ENCODE data around the gene CIAO1. TPM values are rescaled to one million over a fixed set of nuclear protein-coding genes. Genes with fewer than 3 reads are reported as not detected.

CIAO1 gene
- total and polyA plus RNA-seq, 12 donors = 52.5 to 237 (median 134) TPM

DNA sequence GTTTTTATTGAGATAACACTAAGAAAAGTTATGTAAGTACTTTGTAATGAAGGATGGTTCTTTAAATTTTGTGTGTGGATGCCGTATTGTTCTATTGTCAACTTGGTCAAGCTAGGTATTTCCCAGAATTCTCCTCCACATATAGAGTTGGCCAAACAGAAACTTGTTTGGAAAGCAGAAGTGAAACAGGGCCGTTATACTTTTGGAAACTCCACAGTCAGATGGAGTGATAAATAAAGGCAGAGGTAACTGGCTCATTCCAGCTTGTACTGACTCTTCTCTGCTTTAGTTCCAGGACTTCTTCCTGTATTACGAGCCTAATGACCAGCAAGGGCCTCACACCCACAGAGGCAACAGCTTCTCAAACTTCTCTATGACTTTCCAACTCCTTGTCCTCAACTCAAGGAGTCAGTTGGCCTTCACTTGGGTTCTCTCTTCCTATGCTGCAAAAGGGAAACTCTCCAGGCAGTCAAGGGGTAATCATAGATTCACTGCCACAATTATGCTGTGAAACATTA lies 41.0 kb upstream of the CIAO1 start:
- H3K9me3 ChIP-seq (replicated peaks in 1 of 3) = no peaks in the 10 kb centered on the region
- no peaks in the 10 kb centered on the region for H3K36me3 ChIP-seq (replicated peaks in 1 of 2)
- peaks cover 0 to 11% of the 10 kb centered on the region in 2 donors for H3K4me1 ChIP-seq (replicated peaks in 1 of 2)
- TF ChIP-seq POLR2A (IDR thresholded peaks at IDR 0.05) = no peak
- TF ChIP-seq, protein P1, sequence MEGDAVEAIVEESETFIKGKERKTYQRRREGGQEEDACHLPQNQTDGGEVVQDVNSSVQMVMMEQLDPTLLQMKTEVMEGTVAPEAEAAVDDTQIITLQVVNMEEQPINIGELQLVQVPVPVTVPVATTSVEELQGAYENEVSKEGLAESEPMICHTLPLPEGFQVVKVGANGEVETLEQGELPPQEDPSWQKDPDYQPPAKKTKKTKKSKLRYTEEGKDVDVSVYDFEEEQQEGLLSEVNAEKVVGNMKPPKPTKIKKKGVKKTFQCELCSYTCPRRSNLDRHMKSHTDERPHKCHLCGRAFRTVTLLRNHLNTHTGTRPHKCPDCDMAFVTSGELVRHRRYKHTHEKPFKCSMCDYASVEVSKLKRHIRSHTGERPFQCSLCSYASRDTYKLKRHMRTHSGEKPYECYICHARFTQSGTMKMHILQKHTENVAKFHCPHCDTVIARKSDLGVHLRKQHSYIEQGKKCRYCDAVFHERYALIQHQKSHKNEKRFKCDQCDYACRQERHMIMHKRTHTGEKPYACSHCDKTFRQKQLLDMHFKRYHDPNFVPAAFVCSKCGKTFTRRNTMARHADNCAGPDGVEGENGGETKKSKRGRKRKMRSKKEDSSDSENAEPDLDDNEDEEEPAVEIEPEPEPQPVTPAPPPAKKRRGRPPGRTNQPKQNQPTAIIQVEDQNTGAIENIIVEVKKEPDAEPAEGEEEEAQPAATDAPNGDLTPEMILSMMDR (IDR thresholded peaks at IDR 0.05) = no peak
- no peaks in the 10 kb centered on the region for H3K27me3 ChIP-seq
- DNase-seq = no peak
- intact Hi-C loops (cut with DNase I) = no loop called here
- H3K4me3 ChIP-seq = no peak overlapping the region
- 71 to 82% (median 76%) methylated on average over 3 of the region's 3 CpGs for WGBS, 4 donors
- H3K27ac ChIP-seq = peak overlapping the region in 1 of 5 donors; percentile 54

DNA sequence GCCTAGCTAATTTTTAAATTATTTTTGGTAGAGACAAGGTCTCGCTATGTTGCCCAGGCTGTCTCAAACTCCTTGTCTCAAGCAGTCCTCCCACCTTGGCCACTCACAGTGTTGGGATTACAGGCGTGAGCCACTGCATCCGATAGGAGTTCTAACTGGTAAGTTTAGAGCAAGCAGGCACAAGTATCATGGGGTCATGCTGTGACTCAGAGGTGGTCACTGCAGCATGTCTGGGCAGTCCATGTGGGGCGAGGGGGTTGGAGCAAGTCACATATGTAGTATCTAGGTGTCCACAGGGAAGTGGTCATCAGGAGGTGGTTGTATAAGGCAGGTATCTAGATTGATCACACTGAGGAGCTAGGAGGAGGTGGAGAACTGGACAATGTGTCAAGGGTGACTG lies 34.7 kb upstream of the CIAO1 start:
- Histone ChIP-seq H3K27me3 (no peaks in the 10 kb centered on the region), H3K4me1 (replicated peaks in 1 of 2) (no peaks in the 10 kb centered on the region), H3K27ac (no peak overlapping the region), H3K36me3 (replicated peaks in 1 of 2) (no peaks in the 10 kb centered on the region), H3K4me3 (no peak overlapping the region), H3K9me3 (replicated peaks in 1 of 3) (no peaks in the 10 kb centered on the region)
- TF ChIP-seq, protein P1 (IDR thresholded peaks at IDR 0.05) = no peak
- no peak for TF ChIP-seq POLR2A (IDR thresholded peaks at IDR 0.05)
- intact Hi-C loops (cut with DNase I) = no loop called here
- no peak for DNase-seq
- 85 to 99% (median 97%) methylated on average over 4 of the region's 4 CpGs for WGBS, 4 donors

DNA sequence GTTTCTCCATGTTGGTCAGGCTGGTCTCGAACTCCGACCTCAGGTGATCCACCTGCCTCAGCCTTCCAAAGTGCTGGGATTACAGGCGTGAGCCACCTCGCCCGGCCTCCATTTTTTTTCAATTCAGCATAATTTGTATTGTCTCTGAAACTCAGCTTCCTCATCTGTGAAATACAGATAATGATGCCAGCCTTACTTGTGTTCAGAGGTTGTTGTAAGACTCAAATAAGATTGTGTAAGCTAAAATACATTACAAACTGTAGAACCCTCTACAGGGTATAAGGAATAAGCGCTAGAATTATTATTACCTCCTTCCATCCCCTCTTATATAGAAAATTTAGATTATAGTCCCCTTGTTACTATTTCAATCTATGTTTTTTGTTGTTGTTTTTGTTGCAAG lies 32.6 kb upstream of the CIAO1 start:
- WGBS, 4 donors = 80 to 92% (median 87%) methylated on average over 6 of the region's 6 CpGs
- no peaks in the 10 kb centered on the region for H3K4me1 ChIP-seq (replicated peaks in 1 of 2)
- no peak overlapping the region for H3K27ac ChIP-seq
- H3K4me3 ChIP-seq = no peak overlapping the region
- no peak for DNase-seq
- H3K36me3 ChIP-seq (replicated peaks in 1 of 2) = no peaks in the 10 kb centered on the region
- H3K27me3 ChIP-seq = no peaks in the 10 kb centered on the region
- H3K9me3 ChIP-seq (replicated peaks in 1 of 3) = no peaks in the 10 kb centered on the region
- intact Hi-C loops (cut with DNase I) = no loop called here
- TF ChIP-seq, protein P1 (IDR thresholded peaks at IDR 0.05) = no peak
- no peak for TF ChIP-seq POLR2A (IDR thresholded peaks at IDR 0.05)

DNA sequence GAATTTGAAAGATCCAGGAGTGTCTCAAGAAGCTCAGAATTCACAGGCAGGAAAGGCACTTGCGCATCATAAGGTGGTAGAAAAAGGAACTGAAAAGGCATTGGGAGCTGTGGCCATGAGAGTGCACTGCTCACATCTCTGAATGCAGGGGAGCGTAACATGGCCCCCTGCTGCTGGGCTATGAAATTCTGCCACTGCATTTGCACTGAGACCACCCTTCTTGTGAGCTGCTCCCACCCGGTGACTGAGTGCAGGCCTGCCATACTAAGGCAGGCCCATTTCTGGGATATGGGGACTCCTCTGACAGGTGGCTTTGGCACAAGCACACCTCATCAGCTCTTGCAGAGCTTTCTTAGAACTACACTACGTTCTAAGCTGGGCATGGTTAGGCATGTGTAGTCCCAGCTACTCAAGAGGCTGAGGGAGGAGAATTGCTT lies 32.1 kb upstream of the CIAO1 start:
- no peaks in the 10 kb centered on the region for H3K9me3 ChIP-seq (replicated peaks in 1 of 3)
- intact Hi-C loops (cut with DNase I) = no loop called here
- no peaks in the 10 kb centered on the region for H3K36me3 ChIP-seq (replicated peaks in 1 of 2)
- H3K27ac ChIP-seq = no peak overlapping the region
- WGBS, 4 donors = 82 to 88% (median 87%) methylated on average over 4 of the region's 4 CpGs
- H3K27me3 ChIP-seq = no peaks in the 10 kb centered on the region
- TF ChIP-seq POLR2A (IDR thresholded peaks at IDR 0.05) = no peak
- TF ChIP-seq, protein P1 (IDR thresholded peaks at IDR 0.05) = no peak
- no peak overlapping the region for H3K4me3 ChIP-seq
- no peaks in the 10 kb centered on the region for H3K4me1 ChIP-seq (replicated peaks in 1 of 2)
- DNase-seq = no peak

Data from adrenal gland (tissue), 12 donors.